GM18858 (cell line): ENCODE measurements around the gene ZBTB17.
"Not testable (repeated sequence)": the region's sequence is repeated elsewhere in the genome, so short reads cannot be mapped to it uniquely, and the experiment has no call there.

Experiments
- ATAC-seq: cut with Tn5 transposase; IDR thresholded peaks from one replicate; pipeline ENCODE4 v1.9.1; 2021; ENCODE audit not compliant: unreplicated experiment

Gene ZBTB17

DNA sequence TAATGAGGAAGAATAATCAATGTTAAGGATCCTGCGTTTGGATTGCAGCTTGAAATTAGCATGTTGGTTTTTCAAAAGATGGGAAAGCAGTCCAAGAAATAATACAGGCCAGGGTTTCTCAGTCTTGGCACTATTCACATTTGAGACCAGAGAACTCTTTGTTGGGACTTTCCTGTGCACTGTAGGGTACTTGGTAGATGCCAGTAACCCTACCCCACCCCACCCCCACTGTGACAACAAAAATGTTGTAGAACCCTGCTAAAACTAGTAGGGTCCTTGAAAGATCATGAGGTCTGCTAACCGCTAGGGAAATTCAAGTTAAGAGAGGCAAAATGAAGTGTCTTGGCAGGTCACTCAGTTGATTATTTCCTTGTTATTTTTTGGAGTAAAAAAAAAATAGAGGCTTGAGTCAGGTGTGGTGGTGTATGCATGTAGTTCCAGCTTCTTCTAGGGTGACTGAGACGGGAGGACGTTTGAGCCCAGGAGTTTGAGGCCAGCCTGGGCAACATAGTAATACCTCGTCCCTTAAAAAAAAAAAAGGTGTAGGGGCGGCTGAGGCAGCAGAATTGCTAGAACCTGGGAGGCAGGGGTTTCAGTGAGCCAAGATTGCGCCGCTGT lies 75.1 kb downstream of the ZBTB17 start:
- ATAC-seq: no peak

DNA sequence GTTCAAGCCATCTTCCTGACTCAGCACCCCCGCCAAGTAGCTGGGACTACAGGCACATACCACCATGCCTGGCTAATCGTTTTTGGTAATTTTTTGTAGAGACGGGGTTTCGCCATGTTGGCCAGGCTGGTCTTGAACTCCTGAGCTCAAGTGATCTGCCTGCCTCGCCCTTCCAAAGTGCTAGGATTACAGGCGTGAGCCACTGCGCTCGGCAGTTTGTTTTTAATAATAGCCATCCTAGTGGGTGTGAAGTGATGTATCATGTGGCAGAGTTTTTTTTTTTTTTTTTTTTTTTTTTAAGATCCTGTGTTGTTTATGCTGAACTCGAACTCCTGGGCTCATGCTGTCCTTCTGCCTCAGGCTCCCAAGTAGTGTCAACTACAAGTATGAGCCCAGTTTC lies 76.6 kb downstream of the ZBTB17 start:
- no peak for ATAC-seq

DNA sequence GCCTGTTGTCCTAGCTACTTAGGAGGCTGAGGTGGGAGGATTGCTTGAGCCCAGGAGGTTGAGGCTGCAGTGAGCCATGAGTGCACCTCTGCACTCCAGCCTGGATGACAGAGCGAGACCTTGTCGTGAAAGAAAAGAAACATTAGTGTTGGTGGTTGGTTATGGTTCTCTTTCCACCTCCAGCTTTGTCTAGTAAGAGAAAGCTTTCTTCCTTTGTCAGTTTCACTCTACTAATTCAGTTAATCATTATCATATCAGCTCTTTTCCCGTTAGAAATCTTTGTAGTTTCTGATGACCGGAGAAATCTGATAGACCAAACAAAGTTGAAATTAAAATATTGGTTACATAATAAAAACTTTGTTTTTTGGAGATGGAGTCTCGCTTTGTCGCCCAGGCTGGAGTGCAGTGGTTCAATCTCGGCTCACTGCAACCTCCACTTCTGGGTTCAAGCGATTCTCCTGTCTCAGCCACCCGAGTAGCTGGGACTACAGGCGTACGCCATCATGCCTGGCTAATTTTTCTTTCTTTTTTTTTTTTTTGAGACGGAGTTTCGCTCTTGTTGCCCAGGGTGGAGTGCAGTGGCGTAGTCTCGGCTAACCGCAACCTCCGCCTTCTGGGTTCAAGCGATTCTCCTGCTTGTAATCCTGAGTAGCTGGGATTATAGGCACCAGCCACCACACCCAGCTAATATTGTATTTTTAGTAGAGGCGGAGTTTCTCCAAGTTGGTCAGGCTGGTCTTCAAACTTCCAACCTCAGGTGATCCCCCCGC lies 78.9 kb downstream of the ZBTB17 start:
- ATAC-seq: not testable (repeated sequence)

DNA sequence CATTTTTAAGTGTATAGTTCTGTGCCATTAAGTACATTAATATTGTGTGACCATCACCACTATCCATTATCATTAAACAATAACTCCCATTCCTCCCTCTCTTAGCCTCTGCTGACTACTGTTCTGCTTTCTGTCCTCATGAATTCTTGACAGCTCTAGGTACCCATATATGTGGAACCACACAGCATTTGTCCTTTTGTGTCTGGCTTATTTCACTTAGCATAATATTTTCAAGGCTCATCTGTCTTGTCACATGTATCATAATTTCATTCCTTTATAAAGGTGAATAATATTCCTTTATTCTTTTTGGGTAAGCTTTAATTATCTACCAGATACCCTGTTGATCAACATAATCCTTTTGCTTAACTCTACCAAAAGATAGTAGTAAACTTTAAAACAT lies 80.7 kb downstream of the ZBTB17 start:
- ATAC-seq: no peak

DNA sequence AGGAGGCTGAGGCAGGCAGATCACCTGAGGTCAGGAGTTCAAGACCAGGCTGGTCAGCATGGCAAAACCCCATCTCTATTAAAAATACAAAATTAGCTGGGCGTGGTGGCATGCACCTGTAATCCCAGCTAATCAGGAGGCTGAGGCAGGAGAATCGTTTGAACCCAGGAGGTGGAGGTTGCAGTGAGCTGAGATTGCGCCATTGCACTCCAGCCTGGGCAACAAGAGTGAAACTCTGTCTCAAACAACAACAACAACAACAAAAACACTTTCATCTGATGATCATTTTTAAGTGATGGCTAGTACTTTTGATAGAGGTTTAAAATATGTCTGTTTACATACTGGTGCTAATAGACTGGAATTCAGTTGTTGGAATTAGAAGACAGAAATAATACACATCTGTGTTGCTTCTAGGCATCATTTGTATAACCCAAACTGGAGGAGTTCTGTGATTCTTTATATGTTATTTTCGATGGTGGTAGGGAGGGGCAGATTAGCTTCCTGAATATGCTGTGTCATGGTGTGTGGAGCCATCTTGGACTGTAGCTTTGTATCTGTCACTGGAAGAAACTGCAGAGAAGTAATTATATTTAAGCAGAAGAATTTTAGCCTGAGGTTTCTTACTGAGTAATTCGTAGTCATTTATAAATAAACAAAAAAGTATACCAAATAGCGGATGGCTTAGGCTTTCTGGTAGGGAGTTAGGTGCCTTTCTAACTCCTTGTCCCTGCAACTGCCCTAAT lies 82.9 kb downstream of the ZBTB17 start:
- ATAC-seq: not testable (repeated sequence)
